GM21576 (cell line): Measurements from ENCODE around the gene ZBTB45.

Experiments used
- ATAC-seq: cut with Tn5 transposase; IDR thresholded peaks from one replicate; pipeline ENCODE4 v1.9.1; 2021; ENCODE audit warnings: mild to moderate bottlenecking, moderate library complexity; ENCODE audit not compliant: unreplicated experiment

ZBTB45 gene

DNA sequence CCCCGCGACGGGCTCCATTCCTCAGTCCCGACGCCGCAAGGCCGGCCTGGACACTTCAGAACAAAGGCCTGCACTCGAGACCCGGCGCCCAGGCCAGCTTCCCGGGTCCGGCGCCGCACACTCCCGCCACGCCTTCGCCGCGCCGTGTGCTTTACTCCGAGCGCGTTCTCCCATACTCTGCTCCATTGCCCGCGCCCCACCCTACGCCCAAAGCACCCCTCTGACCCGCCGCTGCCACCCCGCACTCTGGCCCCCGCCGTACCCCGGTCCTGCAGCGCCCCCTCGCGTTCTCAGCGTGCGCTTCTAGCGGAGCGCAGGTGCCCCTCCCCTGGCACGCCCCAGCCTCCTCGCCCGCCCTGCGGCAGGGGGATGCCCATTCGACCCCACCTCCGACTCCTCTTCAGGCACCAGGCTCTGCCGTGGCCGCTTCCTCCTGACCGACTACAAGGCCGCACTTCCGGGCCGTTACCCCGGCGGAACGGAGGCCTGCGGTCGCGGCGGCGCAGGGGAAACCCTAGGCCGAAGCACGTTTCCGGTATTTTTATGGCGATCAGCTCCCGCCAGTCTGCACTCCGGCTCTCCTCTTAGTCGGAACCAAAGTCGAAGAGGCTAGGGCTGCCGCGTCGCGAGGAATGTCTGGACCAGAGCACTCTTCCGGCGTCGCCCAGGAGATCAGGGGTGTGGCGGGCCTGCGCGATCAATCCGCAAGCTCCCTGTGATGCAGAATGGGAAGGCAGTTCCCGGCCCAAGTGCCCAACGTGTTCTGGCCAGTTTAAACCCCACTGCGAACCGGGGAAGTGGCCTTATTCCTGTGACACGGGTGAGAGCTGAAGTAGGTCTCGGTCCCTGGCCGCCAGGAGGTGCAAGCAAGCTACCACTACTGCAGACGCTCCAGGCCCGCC, at the start of gene ZBTB45:
Gene ZBTB45, minus strand, starts transcription at position 456 of the 902 bp plus-strand sequence. CDS start 2,137 bp downstream, outside the sequence.
- peak; percentile 74 for ATAC-seq

- ATAC-seq, result no peak
Observed at GRCh38 chr19:58568453-58569130, 49.0 kb upstream of the ZBTB45 start.

DNA sequence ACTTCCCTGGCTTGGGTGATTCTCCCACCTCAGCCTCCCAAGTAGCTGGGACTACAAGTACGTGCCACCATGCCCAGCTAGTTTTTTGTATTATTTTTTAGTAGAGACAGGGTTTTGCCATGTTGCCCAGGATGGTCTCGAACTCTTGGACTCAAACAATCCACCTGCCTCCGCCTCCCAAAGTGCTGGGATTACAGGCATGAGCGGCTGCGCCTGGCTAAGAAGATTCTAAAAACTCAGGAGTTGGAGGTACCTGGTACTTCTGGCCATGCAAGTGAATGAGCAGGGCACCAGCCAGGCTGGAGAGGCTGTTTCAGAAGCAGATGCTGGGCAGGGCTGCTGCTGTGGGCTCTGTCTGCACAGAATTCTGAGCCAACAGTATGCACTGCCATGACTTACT, 47.4 kb upstream of the ZBTB45 start:
- ATAC-seq, result no peak

- ATAC-seq, result no peak
Observed at GRCh38 chr19:58563823-58564222, 44.2 kb upstream of the ZBTB45 start.

GRCh38 chr19:58563034-58563573, 43.5 kb upstream of the ZBTB45 start:
- no peak for ATAC-seq

DNA sequence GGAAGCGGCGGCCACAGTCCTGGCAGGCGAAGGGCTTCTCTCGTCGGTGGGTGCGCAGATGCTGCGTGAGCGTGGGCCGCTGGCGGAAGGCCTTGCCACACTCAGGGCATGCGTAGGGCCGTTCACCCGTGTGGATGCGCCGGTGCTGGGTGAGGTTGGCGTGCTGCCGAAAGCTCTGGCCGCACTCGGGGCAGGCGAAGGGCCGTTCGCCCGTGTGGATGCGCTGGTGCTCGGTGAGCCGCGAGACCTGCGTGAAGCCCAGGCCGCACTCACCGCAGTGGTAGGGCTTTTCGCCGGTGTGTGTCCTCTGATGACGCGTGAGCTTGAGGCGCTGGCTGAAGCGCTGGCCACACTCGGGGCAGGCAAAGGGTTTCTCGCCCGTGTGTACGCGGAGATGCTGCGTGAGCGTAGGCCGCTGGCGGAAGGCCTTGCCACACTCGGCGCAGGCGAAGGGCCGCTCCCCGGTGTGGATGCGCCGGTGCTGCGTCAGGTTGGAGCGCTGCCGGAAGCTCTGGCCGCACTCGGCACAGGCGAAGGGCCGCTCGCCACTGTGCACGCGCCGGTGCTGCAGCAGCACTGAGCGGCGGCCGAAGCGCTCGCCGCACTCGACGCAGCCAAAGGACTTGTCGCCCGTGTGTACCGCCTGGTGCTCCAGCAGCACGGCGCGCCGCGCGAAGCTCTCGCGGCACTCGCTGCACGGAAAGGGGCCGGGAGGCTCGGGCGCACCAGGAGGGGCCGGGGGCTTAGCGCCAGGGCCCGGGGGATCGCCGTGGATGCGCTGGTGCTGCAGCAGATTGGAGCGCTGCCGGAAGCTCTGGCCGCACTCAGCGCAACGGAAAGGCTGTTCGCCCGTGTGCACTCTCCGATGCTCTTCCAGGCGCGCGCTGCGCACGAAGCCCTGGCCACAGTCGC, 42.8 kb upstream of the ZBTB45 start:
- no peak for ATAC-seq

- ATAC-seq, result no peak
Observed at GRCh38 chr19:58561373-58562121, 41.9 kb upstream of the ZBTB45 start.

GRCh38 chr19:58560921-58561320, 41.3 kb upstream of the ZBTB45 start:
- no peak for ATAC-seq

DNA sequence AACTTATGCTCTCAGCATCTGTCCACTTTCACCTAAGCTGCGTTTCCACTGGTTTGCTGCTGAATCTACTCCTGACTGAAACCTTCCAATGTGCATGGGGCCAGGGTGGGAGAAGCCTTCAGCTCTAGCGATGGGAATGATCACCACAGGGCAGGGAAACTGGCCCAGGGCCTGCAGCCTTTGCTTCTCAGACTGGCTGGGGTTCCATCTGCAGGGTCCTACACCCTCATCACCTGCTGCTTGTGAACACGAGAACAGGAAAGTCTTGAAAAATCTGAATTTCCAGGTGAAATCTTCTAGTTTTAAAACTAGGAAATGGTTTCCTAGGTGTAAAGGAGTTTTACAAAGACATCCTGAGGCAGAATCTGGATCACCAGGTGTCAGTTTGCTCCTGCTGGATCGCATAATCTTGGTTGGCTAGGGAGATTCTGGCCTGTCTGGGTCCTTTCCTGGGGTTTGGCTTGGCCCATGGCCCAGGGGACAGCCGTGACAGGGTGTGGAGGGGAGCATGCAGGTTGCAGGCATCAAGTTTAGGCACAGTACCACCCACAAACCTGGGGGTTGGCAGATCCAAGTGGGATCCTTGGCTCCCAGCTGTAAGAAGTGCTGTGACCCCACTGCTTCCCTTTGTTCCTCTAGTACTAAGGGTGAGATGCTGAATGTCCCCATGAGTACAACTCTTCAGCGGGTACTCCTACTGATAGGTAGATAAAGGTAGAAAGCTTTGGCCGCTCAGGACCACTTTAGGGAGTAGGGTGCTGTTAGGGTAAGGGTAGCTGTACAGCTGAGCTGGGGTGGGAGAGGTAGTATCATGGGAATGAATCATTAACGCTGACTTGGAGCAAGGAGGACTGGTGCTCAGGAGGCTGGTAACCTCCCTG, 40.6 kb upstream of the ZBTB45 start:
- no peak for ATAC-seq

DNA sequence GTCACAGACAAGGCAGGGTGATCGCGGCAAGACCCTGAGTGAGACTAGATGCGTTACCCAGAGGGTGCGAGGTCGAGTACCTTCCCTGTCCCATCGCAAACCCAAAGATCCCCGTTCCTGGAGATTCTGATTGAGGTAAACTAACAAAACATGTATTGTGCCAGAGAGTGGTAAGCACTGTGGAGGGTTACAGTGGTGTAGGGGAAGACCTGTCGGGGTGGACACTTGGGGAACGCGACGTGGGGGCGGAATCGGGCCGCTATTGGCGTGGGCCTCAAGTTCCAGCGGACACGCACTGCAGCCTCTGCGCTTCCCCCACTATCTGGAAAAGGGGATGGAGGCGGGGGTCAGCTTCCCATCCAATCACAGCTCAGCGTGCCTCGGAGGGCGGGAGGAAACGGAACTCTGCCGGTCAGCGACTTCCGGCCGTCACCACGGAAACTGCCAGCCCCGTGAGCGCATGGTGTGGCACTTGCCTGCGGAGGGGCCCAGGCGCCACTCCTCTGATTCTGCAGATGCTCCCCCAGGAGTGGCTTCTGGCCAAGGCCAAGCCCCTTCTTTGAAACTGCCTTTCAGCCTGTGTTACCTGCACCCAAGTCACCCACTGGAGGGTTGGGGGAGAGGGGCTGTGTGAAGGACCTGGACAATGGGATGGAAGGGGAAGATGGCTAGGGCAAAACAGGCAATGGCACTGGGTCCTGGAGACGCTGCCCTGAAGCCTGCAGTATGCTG, 39.8 kb upstream of the ZBTB45 start:
- no peak for ATAC-seq

DNA sequence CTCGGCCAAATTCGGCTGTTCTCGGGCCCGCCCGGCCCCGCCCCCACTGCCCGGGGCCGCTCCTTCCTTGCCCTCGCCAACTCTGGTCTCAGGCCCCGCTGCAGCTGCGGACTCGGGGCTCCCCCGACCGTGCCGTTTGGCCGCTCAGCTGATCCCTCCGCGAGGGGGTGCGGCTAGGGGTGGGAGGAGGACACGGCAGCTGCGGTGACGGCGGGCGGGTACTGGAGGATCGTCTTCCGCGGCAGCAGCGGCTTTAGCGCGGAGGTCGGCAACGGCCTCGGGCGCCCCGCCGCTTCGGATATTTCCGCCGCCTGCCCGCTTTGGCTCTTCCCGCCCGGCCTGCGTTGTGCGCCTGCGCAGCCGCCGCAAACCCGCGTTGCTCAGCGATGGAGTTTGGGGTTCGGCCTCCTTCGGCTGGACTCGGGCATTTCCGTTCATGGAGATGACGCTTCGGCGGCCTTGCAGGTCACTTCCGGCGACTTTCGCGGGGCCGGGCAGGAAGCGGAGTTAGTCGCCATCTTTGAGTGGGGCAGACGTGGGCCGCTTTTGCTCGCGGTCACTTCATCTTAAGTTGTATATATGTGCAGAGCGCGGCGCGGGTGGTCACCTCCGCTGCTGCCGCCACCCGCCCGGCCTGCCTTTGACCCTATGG, 39.1 kb upstream of the ZBTB45 start:
- peak; percentile 47 for ATAC-seq

GRCh38 chr19:58558066-58558622, 38.5 kb upstream of the ZBTB45 start, which contains the start of gene UBE2M:
TSS of gene UBE2M (minus strand) at chr19:58558611. CDS start at chr19:58558381, 230 bp downstream.
- ATAC-seq, result no peak

DNA sequence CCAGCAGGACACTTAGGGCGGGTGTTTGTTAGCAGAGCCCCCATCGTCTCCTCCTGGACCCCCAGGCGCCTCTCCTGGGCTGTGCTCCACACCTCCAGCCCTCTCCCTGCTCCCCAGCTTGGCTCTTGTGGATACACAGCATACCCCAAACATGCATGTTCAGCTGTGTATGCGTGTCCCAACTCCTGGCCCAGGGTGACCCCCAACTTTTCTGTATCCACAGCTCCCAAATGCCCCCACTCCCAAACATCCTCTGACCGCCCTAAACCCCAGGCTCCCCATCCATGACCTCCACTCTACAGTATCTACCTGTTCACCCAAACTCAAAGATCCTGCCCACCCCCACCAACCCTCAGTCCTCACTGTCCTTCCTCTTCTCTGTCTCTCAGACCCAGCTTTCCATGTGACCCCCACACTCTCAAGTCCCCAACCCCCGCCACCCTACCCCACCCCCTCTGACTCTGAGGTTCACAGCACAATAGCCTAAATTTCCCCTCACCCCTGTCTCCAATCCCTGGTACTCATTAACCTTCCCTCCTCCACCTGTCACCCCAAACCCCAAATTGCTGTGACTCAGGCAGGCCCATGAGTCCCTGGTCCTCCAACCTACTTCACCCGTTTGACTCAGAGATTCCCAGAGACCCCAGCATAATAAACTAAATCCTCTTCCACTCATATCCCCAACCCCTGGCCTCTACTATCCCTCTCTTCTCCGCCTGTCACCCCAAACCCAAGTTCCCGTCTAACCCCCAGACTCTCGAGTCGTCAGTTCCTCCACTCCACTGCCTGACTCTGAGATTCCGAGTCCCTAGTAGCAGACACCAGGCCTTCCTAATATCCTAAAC, 37.8 kb upstream of the ZBTB45 start:
- no peak for ATAC-seq

GRCh38 chr19:58556622-58557220, 37.1 kb upstream of the ZBTB45 start:
- no peak for ATAC-seq

DNA sequence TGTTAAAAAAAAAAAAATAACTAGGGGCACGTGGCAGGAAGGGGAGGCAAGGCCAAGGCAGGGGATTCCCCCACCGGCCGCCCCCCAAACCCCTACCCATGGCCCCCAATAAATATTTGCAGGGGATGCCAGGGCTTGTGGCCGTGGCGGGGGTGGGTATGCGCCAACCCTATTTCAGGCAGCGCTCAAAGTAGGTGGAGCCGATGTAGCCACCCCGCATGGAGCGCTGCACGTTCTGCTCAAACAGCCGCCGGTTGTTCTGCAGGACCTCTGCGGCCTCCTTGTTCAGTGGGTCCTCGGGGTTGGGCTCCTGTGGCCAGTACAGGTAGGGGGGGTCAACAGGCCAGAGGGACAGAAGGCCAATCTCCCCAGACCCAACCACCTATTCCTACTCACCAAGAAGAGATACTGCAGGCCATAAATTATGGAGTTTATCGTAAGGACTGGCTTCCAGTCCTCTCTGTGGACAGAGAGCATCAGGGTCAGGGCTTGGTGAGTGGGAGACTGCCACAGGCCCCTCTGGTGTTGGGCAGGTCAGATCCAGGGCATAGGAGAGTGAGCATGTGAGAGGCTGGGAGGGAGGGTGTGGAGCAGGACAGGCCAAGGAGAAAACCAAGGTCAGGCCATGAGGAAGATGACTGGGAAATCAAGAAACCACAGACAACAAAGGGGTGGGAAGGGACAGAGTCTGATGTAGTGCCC, 36.5 kb upstream of the ZBTB45 start:
- no peak for ATAC-seq
